K562 (cell line): Measurements from ENCODE around the gene MBD3L4. TPM values are rescaled to one million over a fixed set of nuclear protein-coding genes. Genes with fewer than 3 reads are reported as not detected.
"Not testable (repeated sequence)": the region's sequence is repeated elsewhere in the genome, so short reads cannot be mapped to it uniquely, and the experiment has no call there.

Source experiments
- ATAC-seq: fragments of 200-7000 bp; cut with Tn5 transposase; 3 replicates; pipeline ENCODE4 v1.9.1; 2020; ENCODE audit warnings: moderate library complexity
- Bru-seq: library from RNA; stranded (reverse); fragments of 400-500 nt; gene quantifications from one replicate; lab custom pipeline; 2021; lab: Mats Ljungman, UMichigan
- BruChase-seq, 2 experiments: library from RNA; stranded (reverse); fragments of 400-500 nt; gene quantifications; one replicate each; lab custom pipeline; 2021; lab: Mats Ljungman, UMichigan
- BruUV-seq: library from RNA; stranded (reverse); fragments of 400-500 nt; replicated peaks from 2 replicates; lab custom pipeline; 2021; lab: Mats Ljungman, UMichigan
- CTCF ChIA-PET: fragments of 300-600 bp; formaldehyde crosslinking; extraction: SDS; loops from one replicate; lab custom pipeline; 2021; ENCODE audit warnings: low intra/inter-chr PET ratio; lab: Yijun Ruan, JAX
- POLR2A ChIA-PET: fragments of 300-600, 350-650 bp; sonication (Branson Sonifier 250); formaldehyde crosslinking; extraction: SDS; loops from one replicate; lab custom pipeline; 2021; ENCODE audit warnings: antibody characterized with exemption, inconsistent platforms; lab: Yijun Ruan, JAX
- DNase-seq, 4 experiments: peaks; one replicate each; pipeline versions ENCODE4 v3.0.0 to v3.0.0-alpha.2; 2011 to 2018; ENCODE audit warnings: low spot score in 3 of 4, mixed read lengths in 3 of 4; ENCODE audit errors: extremely low read depth in 1 of 4
- FAIRE-seq: peaks from 2 replicates; lab custom pipeline; 2011; peaks lifted over from hg19 to GRCh38; lab: Jason Lieb, UNC
- H2AFZ ChIP-seq: 2 replicates; pipeline ENCODE4 v1.6.0; 2011; ENCODE audit warnings: low read depth, low read length, control low read depth, inconsistent platforms
- H3K27ac ChIP-seq: fragments of 200-600 bp; 3 replicates; pipeline ENCODE4 v1.8.0; 2011; ENCODE audit warnings: low read depth, mild to moderate bottlenecking, control low read depth, inconsistent platforms, low read length, moderate library complexity, mixed read lengths; ENCODE audit errors: extremely low read depth
- H3K27me3 ChIP-seq, 2 experiments: fragments of 300-600 bp in 1 of 2; 2 replicates in 1 of 2; 3 replicates in 1 of 2; pipeline versions ENCODE4 v1.6.0 to v1.8.0; 2011; ENCODE audit warnings: inconsistent platforms in 2 of 2, low read length in 2 of 2, mild to moderate bottlenecking in 1 of 2, mixed read lengths in 1 of 2, moderate library complexity in 1 of 2; ENCODE audit not compliant: control insufficient read depth in 2 of 2, insufficient read depth in 2 of 2
- H3K36me3 ChIP-seq: fragments of 300-600 bp; 3 replicates; pipeline ENCODE4 v1.8.0; 2011; ENCODE audit warnings: mild to moderate bottlenecking, low read length, inconsistent platforms; ENCODE audit not compliant: control insufficient read depth, insufficient read depth
- H3K4me1 ChIP-seq, 2 experiments: fragments of 200-600 bp in 1 of 2; replicated peaks in 1 of 2; 2 replicates in 1 of 2; 3 replicates in 1 of 2; pipeline versions ENCODE4 v1.5.1 to v1.8.0; 2011; ENCODE audit warnings: inconsistent platforms in 2 of 2, low read length in 2 of 2, mild to moderate bottlenecking in 1 of 2, mixed read lengths in 1 of 2, moderate library complexity in 1 of 2; ENCODE audit not compliant: control insufficient read depth in 2 of 2, insufficient read depth in 2 of 2
- H3K4me2 ChIP-seq: 2 replicates; pipeline ENCODE4 v1.6.1; 2011; ENCODE audit warnings: low read length, control low read depth, inconsistent platforms, mixed read lengths; ENCODE audit not compliant: insufficient read depth
- H3K4me3 ChIP-seq: fragments of 200-600 bp; sonication (generic), shearing (Covaris generic); 2 replicates; pipeline ENCODE4 v1.5.1; 2016; ENCODE audit warnings: control low read depth, inconsistent platforms
- H3K79me2 ChIP-seq: fragments of 200-600 bp; 3 replicates; pipeline ENCODE4 v1.8.0; 2011; ENCODE audit warnings: low read length, inconsistent platforms; ENCODE audit not compliant: control insufficient read depth, insufficient read depth
- H3K9ac ChIP-seq, 2 experiments: 2 replicates each; pipeline versions ENCODE4 v1.6.0 to v1.6.1; 2011; ENCODE audit warnings: low read depth in 2 of 2, low read length in 2 of 2, control low read depth in 1 of 2, inconsistent platforms in 1 of 2, mild to moderate bottlenecking in 1 of 2, mixed read lengths in 1 of 2; ENCODE audit not compliant: insufficient read depth in 1 of 2
- H3K9me1 ChIP-seq: one replicate; pipeline ENCODE4 v1.6.0; 2011; ENCODE audit warnings: inconsistent platforms, mild to moderate bottlenecking, low read length, moderate library complexity; ENCODE audit not compliant: control insufficient read depth, insufficient read depth
- H3K9me3 ChIP-seq: replicated peaks from 2 replicates; pipeline ENCODE4 v1.5.1; 2011; ENCODE audit warnings: low read depth, low read length, inconsistent platforms; ENCODE audit not compliant: control insufficient read depth, insufficient read depth
- H4K20me1 ChIP-seq: replicated peaks from 2 replicates; pipeline ENCODE4 v1.6.1; 2011; ENCODE audit warnings: low read length, inconsistent platforms, mixed read lengths; ENCODE audit not compliant: control insufficient read depth, insufficient read depth
- ATF7 ChIP-seq: fragments of 450-650 bp; IDR thresholded peaks from 2 replicates; pipeline ENCODE4 v1.7.1; 2014; ENCODE audit warnings: mild to moderate bottlenecking, moderate library complexity
- BMI1 ChIP-seq: fragments of 150-350 bp; IDR thresholded peaks from 2 replicates; pipeline ENCODE4 v1.6.1; 2014; ENCODE audit warnings: low read length
- DEAF1 ChIP-seq: fragments of 450-650 bp; formaldehyde crosslinking; IDR thresholded peaks from 2 replicates; pipeline ENCODE4 v1.4.0; 2020; ENCODE audit warnings: mild to moderate bottlenecking, moderate library complexity
- SMARCE1 ChIP-seq: fragments of 450-650 bp; IDR thresholded peaks from 2 replicates; pipeline ENCODE4 v1.7.1; 2016; ENCODE audit warnings: mild to moderate bottlenecking
- ZNF449 ChIP-seq: fragments of 250-450 bp; sonication (Bioruptor Pico); IDR thresholded peaks from 2 replicates; pipeline ENCODE4 v1.8.0; 2022; ENCODE audit warnings: moderate library complexity, mild to moderate bottlenecking, inconsistent platforms
- WGBS: fragments of 100-300 bp; shearing (Covaris generic); methylation state at CpG from one replicate; pipeline ENCODE4 v1.1.6; 2016; ENCODE audit warnings: low coverage, mixed read lengths; ENCODE audit not compliant: insufficient coverage; ENCODE audit errors: missing lambda C conversion rate; 5-methylcytosine and 5-hydroxymethylcytosine counted together
- in situ Hi-C: fragments of 300-500 bp; cut with MboI; formaldehyde crosslinking; loops from 4 replicates; pipeline ENCODE4 v1.15.0; 2018; ENCODE audit warnings: inconsistent platforms, mixed read lengths
- intact Hi-C: fragments of 100-400 bp; cut with micrococcal nuclease; formaldehyde crosslinking; loops from 2 replicates; pipeline ENCODE4 v1.14.2; 2022
- long read RNA-seq, 3 experiments: library from polyadenylated mRNA in 2 of 3; library from RNA in 1 of 3; unstranded in 2 of 3; stranded (forward) in 1 of 3; transcript quantifications; one replicate each; pipeline ENCODE4 v2.0.0, GENCODE V29; 2019 to 2022
- polyA minus RNA-seq, 3 experiments: library from RNA; depleted of rRNA, polyadenylated mRNA; stranded (reverse); fragments of >200 nt; gene quantifications; 2 replicates each; pipeline ENCODE4 v1.2.3, GENCODE V29; 2011
- polyA plus RNA-seq, 8 experiments: library from polyadenylated mRNA; depleted of rRNA in 4 of 8; stranded (reverse) in 5 of 8; unstranded in 3 of 8; fragments of >200 nt; fragmentation: Nextera tagmentation in 2 of 8; fragmentation: Illumina TruSeq in 1 of 8; extraction: Ambion mirVana in 2 of 8; extraction: Trizol in 1 of 8; gene quantifications; 2 replicates each; pipeline versions ENCODE4 v1.2.1 to v1.2.3, GENCODE V29; 2011 to 2014; ENCODE audit warnings: inconsistent platforms in 1 of 8, missing spikeins in 1 of 8
- total RNA-seq, 7 experiments: library from RNA; depleted of rRNA in 6 of 7; stranded (reverse); fragments of >200 nt in 6 of 7; fragmentation: Illumina TruSeq in 2 of 7; extraction: Trizol in 2 of 7; gene quantifications; 2 replicates each; pipeline versions ENCODE4 v1.2.1 to v1.2.3, GENCODE V29; 2011 to 2021; ENCODE audit warnings: low replicate concordance in 1 of 7

MBD3L4 gene
- not detected in 2 replicates for total RNA-seq (2011; cell fraction: chromatin; rRNA removed; ENCODE audit: low replicate concordance)
- total RNA-seq (2011; cell fraction: nucleolus; rRNA removed), result not detected in 2 replicates
- not detected in 2 replicates for total RNA-seq (2011; cell fraction: nucleoplasm; rRNA removed)
- not detected in 2 replicates for total RNA-seq (2014; rRNA removed)
- not detected in 2 replicates for total RNA-seq (2014; rRNA removed; fragmentation: Illumina TruSeq; extraction: Trizol)
- total RNA-seq (2015; rRNA removed; fragmentation: Illumina TruSeq; extraction: Trizol), result not detected in 2 replicates
- not detected in 2 replicates for total RNA-seq (2021)
- not detected in 2 replicates for polyA plus RNA-seq (2011; rRNA removed)
- not detected in 2 replicates for polyA plus RNA-seq (2011; cell fraction: cytosol; rRNA removed)
- polyA plus RNA-seq (2011; cell fraction: nucleus; rRNA removed), result not detected in 2 replicates
- not detected in 2 replicates for polyA plus RNA-seq (2012)
- polyA plus RNA-seq (2014; fragmentation: Illumina TruSeq; extraction: Trizol), result not detected in 2 replicates
- polyA plus RNA-seq (2014; fragmentation: Nextera tagmentation; extraction: Ambion mirVana), result not detected
- not detected in 2 replicates for polyA plus RNA-seq (2014; rRNA removed)
- polyA minus RNA-seq (2011; rRNA and poly(A)+ RNA removed), result not detected in 2 replicates
- polyA minus RNA-seq (2011; cell fraction: cytosol; rRNA and poly(A)+ RNA removed), result not detected in 2 replicates
- polyA minus RNA-seq (2011; cell fraction: nucleus; rRNA and poly(A)+ RNA removed), result not detected in 2 replicates
- Bru-seq, nascent RNA, result not detected
- not detected for BruChase-seq, experiment 1, labeled RNA remaining after a 2-hour chase
- BruChase-seq, experiment 2, labeled RNA remaining after a 6-hour chase, result not detected
- long read RNA-seq, experiment 1, result 0 reads
- long read RNA-seq, experiment 2, result 0 reads
- long read RNA-seq, experiment 3, result 0 reads

- H2AFZ ChIP-seq, CTCF ChIA-PET, H3K4me2 ChIP-seq, DNase-seq, H3K27me3 ChIP-seq, H3K36me3 ChIP-seq, H3K4me3 ChIP-seq, FAIRE-seq, H3K9ac ChIP-seq, H3K9me1 ChIP-seq, ATAC-seq, intact Hi-C loops, H4K20me1 ChIP-seq, in situ Hi-C loops, POLR2A ChIA-PET, H3K27ac ChIP-seq, H3K4me1 ChIP-seq, H3K9me3 ChIP-seq, BruUV-seq, H3K79me2 ChIP-seq: not testable (repeated sequence)
- WGBS, result no CpG with 5 or more reads among the region's 9 CpGs
Observed at GRCh38 chr19:7040079-7040478, at the start of gene MBD3L4. Gene MBD3L4, minus strand, starts transcription at chr19:7040179. Its CDS starts 35 bp downstream, at chr19:7040144.

GRCh38 chr19:7088999-7089398, 49.0 kb upstream of the MBD3L4 start:
- POLR2A ChIA-PET, result no interaction called here
- H3K4me1 ChIP-seq, result no peaks in the 10 kb centered on the region
- H3K9ac ChIP-seq, result no peak overlapping the region
- H3K79me2 ChIP-seq, result no peaks in the 10 kb centered on the region
- BruUV-seq, result no TSS peak
- no peak for ATAC-seq
- intact Hi-C loops, result no loop called here
- DNase-seq, result no peak
- H3K27ac ChIP-seq, result no peak overlapping the region
- no peak for FAIRE-seq
- H4K20me1 ChIP-seq, result no peaks in the 10 kb centered on the region
- CTCF ChIA-PET, result no interaction called here
- H3K27me3 ChIP-seq, result no peaks in the 10 kb centered on the region
- no peak overlapping the region for H2AFZ ChIP-seq
- peaks cover 7% of the 10 kb centered on the region; the same call in 2 of the 3 replicates for H3K36me3 ChIP-seq
- H3K4me2 ChIP-seq, result no peak overlapping the region
- in situ Hi-C loops, result no loop called here
- WGBS, result 57% methylated on average over 6 of the region's 6 CpGs
- no peaks in the 10 kb centered on the region for H3K9me1 ChIP-seq
- H3K9me3 ChIP-seq, result peaks cover 21% of the 10 kb centered on the region
- no peak overlapping the region for H3K4me3 ChIP-seq
- TF ChIP-seq SMARCE1, result no peak
- TF ChIP-seq DEAF1, result no peak
- TF ChIP-seq BMI1, result no peak
- no peak for TF ChIP-seq ATF7
- TF ChIP-seq ZNF449 (CRISPR knock-in tag), result no peak
